ENCODE measurements around the gene TNFSF12. TPM values are rescaled to one million over a fixed set of nuclear protein-coding genes. Genes with fewer than 3 reads are reported as not detected.

TNFSF12 gene
- total RNA-seq, 1 experiment from 2014 or later: 7.1 TPM

DNA sequence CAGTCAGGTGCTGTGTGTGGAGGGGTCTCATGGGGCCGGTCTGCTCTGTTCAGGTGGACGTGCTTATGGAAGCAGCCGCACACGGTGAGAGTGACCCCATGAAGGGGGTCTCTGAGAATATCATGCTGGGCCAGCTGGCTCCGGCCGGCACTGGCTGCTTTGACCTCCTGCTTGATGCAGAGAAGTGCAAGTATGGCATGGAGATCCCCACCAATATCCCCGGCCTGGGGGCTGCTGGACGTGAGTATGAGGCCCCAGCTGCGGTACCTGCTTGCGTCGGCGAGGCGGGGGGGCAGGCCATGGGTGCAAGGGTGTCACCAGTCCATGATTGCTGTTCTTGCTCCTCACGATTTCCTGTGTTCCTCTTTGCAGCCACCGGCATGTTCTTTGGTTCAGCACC lies 36.8 kb upstream of the TNFSF12 start:
- Histone ChIP-seq H2AK5ac (ENCODE audit: insufficient read length, low read length) (no peak overlapping the region), H3T11ph (ENCODE audit: low read length) (no peak overlapping the region), H2BK120ac (ENCODE audit: low read depth, low read length, poor library complexity, severe bottlenecking) (no peak overlapping the region), H3K23me2 (ENCODE audit: insufficient read length, low read depth, low read length, poor library complexity, severe bottlenecking) (no peaks in the 10 kb centered on the region), H4K20me1 (ENCODE audit: control insufficient read depth, insufficient read depth, insufficient read length) (no peaks in the 10 kb centered on the region), H3K14ac (ENCODE audit: insufficient read depth, low read length) (no peak overlapping the region), H2BK12ac (ENCODE audit: insufficient read length, low read depth, low read length) (no peak overlapping the region), H3K18ac (ENCODE audit: insufficient read length, low read depth, low read length) (no peak overlapping the region), H3K23ac (ENCODE audit: insufficient read length, low read depth, low read length) (no peak overlapping the region), H2BK5ac (ENCODE audit: insufficient read length, low read length) (no peak overlapping the region), H3K79me2 (ENCODE audit: insufficient read depth, low read length) (no peaks in the 10 kb centered on the region), H3K4ac (ENCODE audit: low read depth, low read length) (no peak overlapping the region), H4K91ac (ENCODE audit: insufficient read length, low read depth, low read length) (no peak overlapping the region), H4K5ac (ENCODE audit: insufficient read length, low read depth, low read length) (no peak overlapping the region), H3K4me1 (ENCODE audit: insufficient read depth, low read length) (no peaks in the 10 kb centered on the region), H3K27me3 (ENCODE audit: insufficient read depth, low read length) (no peaks in the 10 kb centered on the region), H3K79me1 (ENCODE audit: insufficient read depth, low read depth, low read length, poor library complexity, severe bottlenecking) (no peaks in the 10 kb centered on the region), H3K27ac (ENCODE audit: insufficient read length, low read depth, low read length) (no peak overlapping the region), H2BK20ac (ENCODE audit: low read depth, low read length, poor library complexity, severe bottlenecking) (no peak overlapping the region), H2BK15ac (ENCODE audit: low read depth, low read length) (no peak overlapping the region), H2AFZ (ENCODE audit: low read length) (no peak overlapping the region), H3K9me3 (ENCODE audit: control insufficient read depth, low read depth, low read length) (no peaks in the 10 kb centered on the region), H3K56ac (ENCODE audit: insufficient read length, low read depth, low read length) (no peak overlapping the region), H3K9ac (ENCODE audit: extremely low read depth, insufficient read length, low read length) (no peak overlapping the region), H4K8ac (replicated peaks; ENCODE audit: insufficient read length, low read depth, low read length) (no peak overlapping the region), H3K4me2 (ENCODE audit: insufficient read depth, insufficient read length, low read length) (no peak overlapping the region)
- Mint-ChIP-seq H3K36me3 (ENCODE audit: insufficient read depth in 1 of 3, low read depth in 3 of 3) (peaks cover 42 to 80% (median 72%) of the 10 kb centered on the region in 3 experiments), H3K4me3 (no peak overlapping the region), H3K27me3 (ENCODE audit: low read depth) (no peaks in the 10 kb centered on the region), H3K4me1 (no peaks in the 10 kb centered on the region), H3K27ac (no peak overlapping the region), H3K9me3 (no peaks in the 10 kb centered on the region)
- TF ChIP-seq, protein P1, sequence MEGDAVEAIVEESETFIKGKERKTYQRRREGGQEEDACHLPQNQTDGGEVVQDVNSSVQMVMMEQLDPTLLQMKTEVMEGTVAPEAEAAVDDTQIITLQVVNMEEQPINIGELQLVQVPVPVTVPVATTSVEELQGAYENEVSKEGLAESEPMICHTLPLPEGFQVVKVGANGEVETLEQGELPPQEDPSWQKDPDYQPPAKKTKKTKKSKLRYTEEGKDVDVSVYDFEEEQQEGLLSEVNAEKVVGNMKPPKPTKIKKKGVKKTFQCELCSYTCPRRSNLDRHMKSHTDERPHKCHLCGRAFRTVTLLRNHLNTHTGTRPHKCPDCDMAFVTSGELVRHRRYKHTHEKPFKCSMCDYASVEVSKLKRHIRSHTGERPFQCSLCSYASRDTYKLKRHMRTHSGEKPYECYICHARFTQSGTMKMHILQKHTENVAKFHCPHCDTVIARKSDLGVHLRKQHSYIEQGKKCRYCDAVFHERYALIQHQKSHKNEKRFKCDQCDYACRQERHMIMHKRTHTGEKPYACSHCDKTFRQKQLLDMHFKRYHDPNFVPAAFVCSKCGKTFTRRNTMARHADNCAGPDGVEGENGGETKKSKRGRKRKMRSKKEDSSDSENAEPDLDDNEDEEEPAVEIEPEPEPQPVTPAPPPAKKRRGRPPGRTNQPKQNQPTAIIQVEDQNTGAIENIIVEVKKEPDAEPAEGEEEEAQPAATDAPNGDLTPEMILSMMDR (conservative IDR thresholded peaks at IDR 0.05): no peak
- DNase-seq: no peak
- no CpG with 5 or more reads among the region's 15 CpGs for WGBS (ENCODE audit: extremely low coverage, insufficient read length, low lambda C conversion rate)

Measured in H9 (cell line).